Breast epithelium (tissue), 4 donors: Measurements from ENCODE around the gene FGGY. TPM values are rescaled to one million over a fixed set of nuclear protein-coding genes. Genes with fewer than 3 reads are reported as not detected.

Experiments used
- DNase-seq, 2 donors: peaks; one replicate each; pipeline ENCODE4 v3.0.0-alpha.2; 2019; ENCODE audit warnings: low spot score in 2 of 2
- H3K27ac ChIP-seq, 2 donors: fragments of 200-600 bp; sonication (generic) in 1 of 2; one replicate each; pipeline ENCODE4 v1.5.1; 2016 to 2019; ENCODE audit warnings: mild to moderate bottlenecking in 1 of 2
- H3K27me3 ChIP-seq, 2 donors: fragments of 200-600 bp; sonication (generic) in 1 of 2; one replicate each; pipeline versions ENCODE4 v1.5.1 to v1.6.0; 2017 to 2019; ENCODE audit warnings: control low read depth in 1 of 2, mild to moderate bottlenecking in 1 of 2
- H3K36me3 ChIP-seq: fragments of 200-600 bp; one replicate; pipeline ENCODE4 v1.5.1; 2019
- H3K4me1 ChIP-seq, 2 donors: fragments of 200-600 bp; sonication (generic); one replicate each; pipeline ENCODE4 v1.5.1; 2016 to 2019; ENCODE audit warnings: control low read depth in 1 of 2
- H3K4me3 ChIP-seq, 3 donors: fragments of 200-600 bp; sonication (generic); 1 replicate in 2 of 3; 2 replicates in 1 of 3; pipeline ENCODE4 v1.5.1; 2016 to 2019; ENCODE audit warnings: mild to moderate bottlenecking in 3 of 3, moderate library complexity in 2 of 3
- H3K9me3 ChIP-seq, 2 donors: fragments of 200-600 bp; sonication (generic) in 1 of 2; one replicate each; pipeline ENCODE4 v1.5.1; 2016 to 2019; ENCODE audit warnings: control low read depth in 1 of 2
- POLR2A ChIP-seq: fragments of 450-650 bp; IDR thresholded peaks from one replicate; pipeline ENCODE4 v1.6.1; 2016; ENCODE audit warnings: antibody characterized with exemption, mild to moderate bottlenecking, moderate library complexity
- POLR2AphosphoS5 ChIP-seq, 3 donors: sonication (generic); formaldehyde crosslinking; IDR thresholded peaks; one replicate each; pipeline ENCODE4 v1.6.1; 2017; ENCODE audit warnings: antibody characterized with exemption in 3 of 3
- intact Hi-C: fragments of 100-400 bp; cut with DNase I; formaldehyde crosslinking; loops from one replicate; pipeline ENCODE4 v1.15.1; 2023; ENCODE audit warnings: low total_unique reads
- total RNA-seq, 3 donors: library from RNA; depleted of rRNA; stranded (reverse); fragments of >200 nt; gene quantifications; one replicate each; pipeline ENCODE4 v1.1.0, GENCODE V29; 2016
- TF ChIP-seq, protein P1 (sequence below), 3 donors: fragments of 450-650 bp; IDR thresholded peaks; one replicate each; pipeline ENCODE4 v1.5.1; 2016 to 2017; ENCODE audit warnings: antibody characterized with exemption in 3 of 3, mild to moderate bottlenecking in 3 of 3, moderate library complexity in 3 of 3

The FGGY gene
- total RNA-seq, 3 donors from 2014 or later: 16.2 to 50.3 (median 29.2) TPM

DNA sequence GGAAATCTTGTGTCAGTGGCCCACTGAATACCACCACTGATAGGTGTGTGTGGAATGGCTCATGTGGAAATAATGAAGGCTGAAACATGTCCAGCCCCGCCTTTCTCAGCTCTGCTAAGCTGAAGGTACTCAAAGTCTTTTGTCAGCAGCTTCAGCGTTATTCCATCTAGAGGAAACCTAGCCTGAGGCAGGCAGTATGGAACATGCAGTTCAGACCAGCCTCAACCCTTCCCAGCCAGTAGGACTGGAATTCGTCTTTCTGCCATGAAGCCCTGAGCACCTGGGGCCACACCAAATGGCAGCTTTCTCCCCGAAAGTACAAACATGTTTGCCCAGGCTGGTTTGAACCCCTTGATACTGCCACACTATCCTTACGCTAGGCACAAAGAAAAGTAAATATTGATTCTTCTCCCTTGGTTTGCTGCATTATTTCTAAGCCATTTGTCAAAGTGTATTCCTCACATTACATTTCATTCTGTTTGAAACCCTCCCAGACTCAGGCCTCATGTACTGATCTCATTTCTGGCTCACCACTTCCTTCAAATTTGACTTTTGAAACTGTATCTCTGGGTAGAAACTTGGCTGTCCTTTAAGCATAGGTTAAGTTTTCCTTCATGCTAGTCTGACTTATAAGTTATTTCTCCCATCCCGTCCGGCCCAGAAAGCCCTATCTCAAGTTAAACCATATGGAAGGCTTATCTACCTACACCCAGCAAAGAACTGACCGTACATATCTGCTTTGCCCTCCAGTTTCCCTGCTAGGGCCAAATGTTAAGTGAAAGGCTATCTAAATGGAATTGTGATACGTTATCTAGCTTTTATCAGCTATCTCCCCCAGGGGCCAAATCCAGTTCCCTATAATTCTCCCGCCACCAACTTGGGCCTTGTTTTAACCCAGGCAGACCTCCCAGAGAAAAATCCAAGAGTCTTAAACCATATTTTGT lies 472.2 kb downstream of the FGGY start:
- no peaks in the 10 kb centered on the region for H3K36me3 ChIP-seq
- no peak overlapping the region for H3K4me3 ChIP-seq
- H3K4me1 ChIP-seq: no peaks in the 10 kb centered on the region
- no peaks in the 10 kb centered on the region for H3K9me3 ChIP-seq
- no peak for DNase-seq
- TF ChIP-seq POLR2AphosphoS5 (IDR thresholded peaks at IDR 0.05) (no peak), POLR2A (no peak)
- TF ChIP-seq, protein P1, sequence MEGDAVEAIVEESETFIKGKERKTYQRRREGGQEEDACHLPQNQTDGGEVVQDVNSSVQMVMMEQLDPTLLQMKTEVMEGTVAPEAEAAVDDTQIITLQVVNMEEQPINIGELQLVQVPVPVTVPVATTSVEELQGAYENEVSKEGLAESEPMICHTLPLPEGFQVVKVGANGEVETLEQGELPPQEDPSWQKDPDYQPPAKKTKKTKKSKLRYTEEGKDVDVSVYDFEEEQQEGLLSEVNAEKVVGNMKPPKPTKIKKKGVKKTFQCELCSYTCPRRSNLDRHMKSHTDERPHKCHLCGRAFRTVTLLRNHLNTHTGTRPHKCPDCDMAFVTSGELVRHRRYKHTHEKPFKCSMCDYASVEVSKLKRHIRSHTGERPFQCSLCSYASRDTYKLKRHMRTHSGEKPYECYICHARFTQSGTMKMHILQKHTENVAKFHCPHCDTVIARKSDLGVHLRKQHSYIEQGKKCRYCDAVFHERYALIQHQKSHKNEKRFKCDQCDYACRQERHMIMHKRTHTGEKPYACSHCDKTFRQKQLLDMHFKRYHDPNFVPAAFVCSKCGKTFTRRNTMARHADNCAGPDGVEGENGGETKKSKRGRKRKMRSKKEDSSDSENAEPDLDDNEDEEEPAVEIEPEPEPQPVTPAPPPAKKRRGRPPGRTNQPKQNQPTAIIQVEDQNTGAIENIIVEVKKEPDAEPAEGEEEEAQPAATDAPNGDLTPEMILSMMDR (IDR thresholded peaks at IDR 0.05): no peak
- intact Hi-C loops: no loop called here
- H3K27me3 ChIP-seq: no peaks in the 10 kb centered on the region
- no peak overlapping the region for H3K27ac ChIP-seq

DNA sequence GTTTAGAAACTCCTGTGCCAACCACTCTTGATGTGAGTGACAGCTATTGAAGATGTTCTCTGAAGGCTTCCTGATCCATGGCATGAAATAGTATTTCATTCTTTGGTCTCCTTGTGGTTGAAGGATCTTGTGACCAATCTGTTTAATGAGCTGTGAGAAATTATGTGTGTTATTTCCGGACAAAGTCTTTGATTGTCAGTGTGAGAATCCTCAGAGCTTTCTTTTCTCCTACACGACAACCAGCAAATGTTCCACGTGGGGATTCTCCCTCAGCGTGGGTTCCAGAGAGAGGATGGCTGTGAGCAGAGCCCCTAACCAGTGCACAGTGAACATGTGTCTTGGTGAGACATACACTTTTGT lies 472.8 kb downstream of the FGGY start:
- Histone ChIP-seq H3K9me3 (no peaks in the 10 kb centered on the region), H3K4me1 (no peaks in the 10 kb centered on the region), H3K36me3 (no peaks in the 10 kb centered on the region), H3K27me3 (no peaks in the 10 kb centered on the region), H3K4me3 (no peak overlapping the region), H3K27ac (no peak overlapping the region)
- intact Hi-C loops: no loop called here
- TF ChIP-seq POLR2A (no peak), POLR2AphosphoS5 (IDR thresholded peaks at IDR 0.05) (no peak)
- TF ChIP-seq, protein P1 (IDR thresholded peaks at IDR 0.05): no peak
- DNase-seq: no peak

DNA sequence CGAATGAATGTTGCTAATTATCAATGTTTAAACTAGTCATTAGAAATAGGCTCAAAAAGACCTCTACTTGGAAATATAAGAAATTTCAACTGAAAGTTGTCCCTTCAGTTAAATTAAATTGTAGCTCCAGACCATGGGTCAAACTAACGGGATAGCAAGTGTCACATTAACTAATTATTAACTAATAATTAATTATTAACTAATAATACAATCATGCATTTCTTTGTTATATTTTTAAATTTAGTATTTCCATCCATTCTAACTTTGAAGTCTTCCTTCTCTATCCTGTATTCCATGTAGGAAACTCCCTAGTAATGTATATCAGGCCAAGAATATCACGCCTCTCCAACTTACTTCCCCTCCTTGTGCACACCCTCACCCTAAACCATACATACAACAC lies 474.5 kb downstream of the FGGY start:
- no peaks in the 10 kb centered on the region for H3K27me3 ChIP-seq
- no peaks in the 10 kb centered on the region for H3K9me3 ChIP-seq
- no peak overlapping the region for H3K27ac ChIP-seq
- intact Hi-C loops: no loop called here
- no peak overlapping the region for H3K4me3 ChIP-seq
- TF ChIP-seq, protein P1 (IDR thresholded peaks at IDR 0.05): no peak
- no peak for TF ChIP-seq POLR2AphosphoS5 (IDR thresholded peaks at IDR 0.05)
- no peak for TF ChIP-seq POLR2A
- no peak for DNase-seq
- no peaks in the 10 kb centered on the region for H3K4me1 ChIP-seq
- H3K36me3 ChIP-seq: no peaks in the 10 kb centered on the region

DNA sequence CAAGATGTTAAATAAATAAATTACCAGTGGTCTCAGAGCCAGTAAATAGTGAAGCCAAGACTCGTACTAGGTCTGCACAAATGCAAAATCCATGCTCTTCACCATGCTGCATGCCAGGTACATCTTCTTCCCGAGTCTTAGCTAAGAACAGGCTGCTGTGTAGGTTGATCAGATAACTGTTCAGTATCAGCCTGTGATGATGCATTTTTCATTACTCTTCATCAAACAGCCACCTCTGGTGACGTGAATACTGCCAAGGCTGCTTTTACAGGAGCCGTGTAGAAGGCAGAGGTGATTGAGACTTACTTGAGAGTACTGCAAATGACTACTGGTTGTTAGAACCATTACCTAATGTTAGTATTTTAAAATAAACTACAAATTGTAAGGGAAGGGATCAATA lies 478.6 kb downstream of the FGGY start:
- H3K27ac ChIP-seq: no peak overlapping the region
- intact Hi-C loops: no loop called here
- TF ChIP-seq POLR2A (no peak), POLR2AphosphoS5 (IDR thresholded peaks at IDR 0.05) (no peak)
- no peak for DNase-seq
- H3K27me3 ChIP-seq: no peaks in the 10 kb centered on the region
- H3K4me3 ChIP-seq: no peak overlapping the region
- no peaks in the 10 kb centered on the region for H3K9me3 ChIP-seq
- H3K4me1 ChIP-seq: no peaks in the 10 kb centered on the region
- H3K36me3 ChIP-seq: no peaks in the 10 kb centered on the region

DNA sequence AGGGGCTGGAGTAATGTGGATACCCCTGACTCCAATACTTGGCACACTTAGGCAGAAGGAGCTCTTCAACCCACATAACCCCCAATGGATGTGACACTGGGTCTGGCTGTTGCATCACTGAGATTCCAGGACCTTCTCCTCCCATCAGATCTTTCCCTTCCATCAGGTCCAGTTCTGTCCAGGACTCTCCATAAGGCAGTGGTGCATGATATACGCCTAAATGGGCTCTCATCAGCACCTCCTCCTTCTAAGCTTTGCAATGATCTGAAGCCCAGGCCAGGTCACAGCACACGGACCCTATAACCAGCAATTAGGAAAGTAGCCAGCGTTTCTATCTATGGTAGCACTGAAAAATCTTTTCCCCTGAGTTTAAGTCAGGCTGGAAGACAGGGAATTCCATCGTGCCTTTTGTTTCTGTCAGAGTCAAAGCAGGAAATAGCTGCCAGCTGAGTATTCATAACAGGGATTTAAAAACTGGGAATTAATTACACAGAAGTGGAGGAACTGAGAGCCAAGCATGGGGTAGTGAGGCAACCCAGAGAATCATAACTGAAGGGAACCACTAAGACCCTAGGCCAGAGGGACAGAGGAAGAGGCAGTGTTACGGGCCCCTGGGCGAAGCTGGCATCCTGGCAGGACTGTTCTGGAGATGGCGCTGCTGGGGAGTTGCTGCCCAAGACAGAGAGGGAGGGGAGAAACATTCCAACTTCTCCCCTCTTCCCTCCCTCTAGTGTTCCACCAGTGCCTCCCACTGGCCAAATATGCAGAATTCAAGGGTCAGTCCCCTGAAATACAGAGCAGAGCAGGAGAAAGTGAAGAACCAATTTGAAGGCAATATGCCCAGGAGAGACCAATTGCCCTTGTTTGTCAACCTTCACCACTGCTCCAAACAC lies 480.3 kb downstream of the FGGY start:
- no peak for DNase-seq
- TF ChIP-seq, protein P1 (IDR thresholded peaks at IDR 0.05): no peak
- no peak for TF ChIP-seq POLR2AphosphoS5 (IDR thresholded peaks at IDR 0.05)
- TF ChIP-seq POLR2A: no peak
- Histone ChIP-seq H3K9me3 (no peaks in the 10 kb centered on the region), H3K36me3 (no peaks in the 10 kb centered on the region), H3K27ac (no peak overlapping the region), H3K4me1 (no peaks in the 10 kb centered on the region), H3K27me3 (no peaks in the 10 kb centered on the region), H3K4me3 (no peak overlapping the region)
- intact Hi-C loops: no loop called here
